Hematopoietic multipotent progenitor cell treated with erythropoietin and hydrocortisone succinate and interleukin-3 and kit ligand, for 6 days (in vitro differentiated cells): ENCODE measurements around the gene GSTA5.
"Not testable (repeated sequence)": the region's sequence is repeated elsewhere in the genome, so short reads cannot be mapped to it uniquely, and the experiment has no call there.

Experiments
- DNase-seq: peaks from one replicate; pipeline ENCODE4 v3.0.0-alpha.2; 2015

GSTA5 gene

DNA sequence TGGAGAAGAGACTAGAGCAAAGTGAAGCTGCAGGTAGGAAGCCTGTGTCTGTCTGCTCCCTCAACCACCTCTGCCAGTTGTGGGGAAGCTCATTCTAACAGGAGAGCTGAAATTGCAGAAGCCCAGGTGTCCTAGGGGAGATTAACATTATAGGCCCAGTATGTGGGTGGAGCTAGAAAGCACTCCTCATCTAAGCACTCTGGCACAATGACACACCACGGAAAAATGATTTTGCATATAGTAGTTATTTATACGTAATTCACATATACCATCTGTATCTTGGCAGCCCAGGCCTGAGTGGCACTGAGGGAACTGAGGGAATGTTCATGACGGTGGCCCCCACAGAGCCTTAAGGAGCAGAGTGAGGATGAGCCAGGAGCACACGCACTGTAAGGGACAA is 9.7 kb downstream of the GSTA5 start:
- DNase-seq = not testable (repeated sequence)

DNA sequence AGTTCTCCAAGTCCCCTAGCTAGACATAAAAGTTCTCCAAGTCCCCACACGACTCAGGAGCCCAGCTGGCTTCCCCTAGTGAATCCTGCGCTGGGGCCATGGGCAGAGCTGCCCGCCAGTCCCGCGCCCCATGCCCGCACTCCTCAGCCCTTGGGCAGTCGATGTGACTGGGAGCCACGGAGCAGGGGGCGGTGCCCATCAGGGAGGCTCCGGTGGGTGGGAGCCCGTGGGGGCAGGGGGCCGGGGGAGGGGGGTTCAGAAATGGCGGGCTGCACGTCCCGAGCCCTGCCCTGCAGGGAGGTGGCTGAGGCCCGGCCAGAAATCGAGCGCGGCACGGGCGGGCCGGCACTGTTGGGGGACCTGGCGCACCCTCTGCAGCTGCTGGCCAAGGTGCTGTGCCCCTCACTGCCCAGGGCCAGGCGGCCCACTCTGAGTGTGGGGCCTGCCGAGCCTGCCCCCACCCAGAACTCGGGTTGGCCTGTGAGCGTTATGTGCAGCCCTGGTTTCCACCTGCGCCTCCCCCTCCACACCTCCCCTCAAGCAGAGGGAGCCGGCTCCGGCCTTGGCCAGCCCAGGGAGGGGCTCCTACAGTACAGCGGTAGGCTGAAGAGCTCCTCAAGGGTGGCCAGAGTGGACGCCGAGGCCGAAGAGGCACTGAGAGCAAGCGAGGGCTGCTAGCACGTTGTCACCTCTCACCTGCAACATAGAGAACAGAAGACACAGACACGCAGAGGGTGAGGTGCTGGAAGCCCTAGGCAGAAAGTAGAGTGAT is 11.4 kb downstream of the GSTA5 start:
- no peak for DNase-seq

DNA sequence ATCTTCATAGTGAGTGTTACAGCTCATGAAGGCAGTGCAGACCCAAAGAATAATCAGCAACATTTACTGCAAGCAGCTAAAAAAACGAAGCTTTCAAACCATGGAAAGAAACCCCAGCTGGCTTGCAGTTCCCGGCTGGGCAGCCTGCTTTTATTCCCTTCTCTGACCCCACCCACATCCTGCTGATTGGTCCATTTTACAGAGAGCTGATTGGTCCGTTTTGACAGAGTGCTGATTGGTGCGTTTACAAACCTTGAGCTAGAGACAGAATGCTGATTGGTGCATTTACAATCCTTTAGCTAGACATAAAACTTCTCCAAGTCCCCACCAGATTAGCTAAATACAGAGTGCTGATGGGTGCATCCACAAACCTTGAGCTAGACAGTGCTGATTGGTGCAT is 12.0 kb downstream of the GSTA5 start:
- not testable (repeated sequence) for DNase-seq

DNA sequence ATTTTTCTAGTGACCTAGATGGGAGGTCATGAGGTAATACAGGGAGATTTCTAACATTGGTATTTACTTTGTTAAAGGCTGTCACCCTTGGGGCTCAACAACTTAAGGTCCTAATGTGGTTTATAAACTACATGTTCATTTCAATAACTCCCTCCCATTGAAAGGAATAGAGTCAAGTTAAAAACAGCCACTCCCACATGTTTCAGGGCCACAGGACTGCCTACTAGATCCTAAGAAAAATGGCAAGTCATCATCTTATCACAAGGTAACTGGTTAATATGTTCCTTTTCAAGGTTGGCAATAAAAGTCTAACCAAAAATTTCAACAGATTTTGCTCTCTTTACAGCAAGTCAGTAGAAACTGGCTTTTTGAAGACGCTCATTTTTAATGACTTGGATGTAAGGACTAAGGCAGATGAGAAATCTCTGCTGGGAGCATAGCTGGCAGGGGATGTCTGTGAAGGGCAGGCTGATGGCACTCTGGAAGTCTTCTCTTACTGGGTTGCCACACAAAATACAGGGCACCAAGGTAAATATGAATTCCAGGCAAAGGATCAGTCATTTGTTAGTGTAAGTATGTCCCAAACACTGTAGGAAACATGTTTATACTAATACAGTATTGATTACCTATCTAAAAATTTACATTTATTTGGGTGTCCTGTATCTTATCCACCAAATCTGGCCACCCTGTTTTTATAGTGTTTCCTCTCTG is 13.4 kb downstream of the GSTA5 start:
- not testable (repeated sequence) for DNase-seq

DNA sequence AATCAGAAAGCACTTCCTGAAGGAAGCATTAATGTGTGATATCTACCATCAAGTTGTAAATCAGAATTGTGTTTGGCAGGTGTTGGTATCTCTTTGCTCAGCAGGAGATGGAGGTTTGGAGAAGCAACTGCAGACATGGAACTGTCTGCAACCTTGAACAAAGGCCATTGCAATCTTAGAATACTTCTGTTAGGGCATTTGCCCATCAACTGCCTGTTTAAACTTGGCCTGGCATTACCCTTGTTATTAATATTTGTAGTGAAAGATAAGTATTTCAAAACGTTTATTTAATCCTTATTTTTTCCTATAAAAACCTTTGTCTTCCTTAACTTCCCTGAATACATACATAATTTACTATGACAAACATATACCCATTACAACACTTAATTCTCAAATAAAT is 14.1 kb downstream of the GSTA5 start:
- DNase-seq = no peak

DNA sequence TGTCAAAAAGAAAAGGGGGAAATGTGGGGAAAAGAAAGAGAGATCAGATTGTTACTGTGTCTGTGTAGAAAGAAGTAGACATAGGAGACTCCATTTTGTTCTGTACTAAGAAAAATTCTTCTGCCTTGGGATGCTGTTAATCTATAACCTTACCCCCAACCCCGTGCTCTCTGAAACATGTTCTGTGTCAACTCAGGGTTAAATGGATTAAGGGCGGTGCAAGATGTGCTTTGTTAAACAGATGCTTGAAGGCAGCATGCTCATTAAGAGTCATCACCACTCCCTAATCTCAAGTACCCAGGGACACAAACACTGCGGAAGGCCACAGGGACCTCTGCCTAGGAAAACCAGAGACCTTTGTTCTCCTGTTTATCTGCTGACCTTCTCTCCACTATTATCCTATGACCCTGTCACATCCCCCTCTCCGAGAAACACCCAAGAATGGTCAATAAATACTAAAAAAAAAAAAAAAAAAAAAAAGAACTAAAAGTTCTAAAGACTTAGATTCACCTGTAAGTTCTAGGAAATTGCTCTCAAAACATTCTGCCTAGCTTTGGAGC is 14.6 kb downstream of the GSTA5 start:
- DNase-seq = not testable (repeated sequence)

DNA sequence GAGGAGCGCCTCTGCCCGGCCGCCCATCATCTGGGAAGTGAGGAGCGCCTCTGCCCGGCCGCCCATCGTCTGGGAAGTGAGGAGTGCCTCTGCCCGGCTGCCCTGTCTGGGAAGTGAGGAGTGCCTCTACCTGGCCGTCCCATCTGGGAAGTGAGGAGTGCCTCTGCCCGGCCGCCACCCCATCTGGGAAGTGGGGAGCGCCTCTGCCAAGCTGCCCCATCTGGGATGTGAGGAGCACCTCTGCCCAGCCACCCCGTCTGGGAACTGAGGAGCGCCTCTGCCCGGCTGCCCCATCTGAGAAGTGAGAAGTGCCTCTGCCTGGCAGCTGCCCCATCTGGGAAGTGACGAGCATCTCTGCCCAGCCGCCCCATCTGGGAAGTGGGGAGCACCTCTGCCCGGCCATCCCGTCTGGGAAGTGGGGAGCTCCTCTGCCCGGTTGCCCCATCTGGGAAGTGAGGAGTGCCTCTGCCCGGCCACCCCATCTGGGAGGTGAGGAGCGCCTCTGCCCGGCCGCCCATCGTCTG is 15.3 kb downstream of the GSTA5 start:
- DNase-seq = not testable (repeated sequence)

DNA sequence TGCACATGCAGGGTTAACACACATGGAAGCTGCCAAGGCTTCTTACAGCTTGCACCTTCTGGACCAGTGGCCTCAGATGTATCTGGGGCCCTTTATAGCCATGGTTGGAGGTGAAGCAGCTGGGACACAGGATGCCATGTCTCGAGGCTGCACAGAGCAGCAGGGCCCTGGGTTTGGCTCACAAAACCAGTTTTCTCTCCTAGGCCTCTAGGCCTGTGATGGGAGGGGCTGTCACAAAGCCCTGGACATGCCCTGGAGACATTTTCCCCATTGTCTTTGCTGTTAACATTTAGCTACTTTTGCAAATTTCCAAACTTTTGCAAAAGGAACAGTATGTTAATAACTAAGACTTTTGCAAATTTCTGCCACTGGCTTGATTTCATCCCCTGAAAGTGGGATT is 18.8 kb downstream of the GSTA5 start:
- DNase-seq = no peak

DNA sequence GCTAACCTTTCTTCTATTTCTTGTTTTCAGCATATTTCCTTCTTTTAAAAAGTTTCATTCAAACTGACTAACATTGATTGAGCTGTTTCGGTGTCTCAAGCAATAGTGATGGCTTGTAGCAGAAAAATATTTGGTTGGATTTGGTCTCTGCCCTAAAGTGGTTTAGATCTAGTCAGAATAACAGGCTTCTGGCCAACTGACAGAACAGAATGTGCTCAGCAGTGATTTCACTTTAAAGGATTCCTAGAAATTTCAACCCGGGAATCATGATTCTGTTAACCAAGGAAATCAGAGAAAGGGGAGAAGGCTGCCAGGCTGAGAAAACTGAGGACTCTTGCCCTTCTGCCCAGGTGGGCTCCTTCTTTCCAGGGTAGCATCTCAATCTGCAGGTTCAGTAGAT is 20.4 kb downstream of the GSTA5 start:
- DNase-seq = no peak

DNA sequence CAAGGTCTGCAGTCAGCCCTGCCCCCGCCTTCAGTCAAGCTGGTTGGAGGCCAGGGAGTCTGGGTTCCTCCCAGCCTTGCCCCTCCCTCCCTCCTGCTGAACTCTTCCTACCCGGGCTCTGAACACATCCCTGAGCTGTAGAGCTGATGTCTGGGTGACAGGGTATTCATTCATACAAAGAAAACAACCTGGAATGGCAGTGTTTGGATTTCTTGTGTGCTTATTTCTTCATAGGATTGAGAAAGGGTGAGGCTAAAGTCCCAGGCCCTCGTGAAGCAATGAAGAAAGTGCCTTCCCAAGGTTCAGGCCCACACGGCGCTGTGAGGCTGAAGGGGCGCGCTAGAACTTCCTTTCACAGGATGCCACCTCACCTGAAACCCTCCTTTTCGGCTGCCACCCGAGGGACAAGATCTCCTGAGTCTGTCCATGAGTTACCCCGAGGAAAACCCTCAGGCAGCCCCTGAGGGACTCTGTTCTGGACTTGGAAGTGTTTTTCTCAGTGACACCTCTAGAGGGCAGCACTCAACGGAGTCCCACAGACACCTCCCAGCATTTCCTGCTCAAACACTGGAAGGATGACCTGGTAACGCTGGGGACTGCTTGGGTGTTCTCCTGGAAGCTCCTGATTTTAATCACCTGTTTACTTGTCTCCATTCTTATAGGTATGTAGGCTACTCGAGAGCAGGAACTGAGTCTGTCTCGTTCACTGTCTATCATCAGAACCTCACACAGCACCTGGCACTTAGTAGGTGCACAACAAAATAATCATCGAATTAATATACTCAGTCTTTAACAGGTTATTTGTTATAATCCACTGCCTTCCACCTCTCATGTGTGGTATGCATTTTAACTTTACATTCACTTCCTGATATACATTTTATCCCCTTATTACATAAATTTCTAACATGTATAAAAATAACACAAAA is 25.2 kb downstream of the GSTA5 start:
- DNase-seq = peak; percentile 55

DNA sequence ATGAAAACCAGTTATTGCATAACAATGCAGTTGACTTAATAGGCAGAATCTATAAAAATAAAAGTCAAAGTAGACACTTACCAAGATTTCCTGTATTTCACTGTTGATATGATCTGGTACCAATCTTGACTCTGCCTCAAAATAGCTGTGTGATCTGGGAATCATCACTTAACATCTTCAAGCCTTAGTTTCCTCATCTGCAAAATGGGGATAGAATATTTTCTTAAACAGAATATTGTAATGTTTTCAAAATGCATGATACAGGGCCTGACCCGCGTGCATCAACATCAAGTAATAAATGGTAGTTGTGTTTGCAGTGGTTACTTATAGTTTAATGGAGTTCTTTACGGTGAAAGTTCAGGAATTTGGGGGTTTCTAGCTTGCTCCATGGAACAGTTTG is 26.1 kb downstream of the GSTA5 start:
- DNase-seq = not testable (repeated sequence)

DNA sequence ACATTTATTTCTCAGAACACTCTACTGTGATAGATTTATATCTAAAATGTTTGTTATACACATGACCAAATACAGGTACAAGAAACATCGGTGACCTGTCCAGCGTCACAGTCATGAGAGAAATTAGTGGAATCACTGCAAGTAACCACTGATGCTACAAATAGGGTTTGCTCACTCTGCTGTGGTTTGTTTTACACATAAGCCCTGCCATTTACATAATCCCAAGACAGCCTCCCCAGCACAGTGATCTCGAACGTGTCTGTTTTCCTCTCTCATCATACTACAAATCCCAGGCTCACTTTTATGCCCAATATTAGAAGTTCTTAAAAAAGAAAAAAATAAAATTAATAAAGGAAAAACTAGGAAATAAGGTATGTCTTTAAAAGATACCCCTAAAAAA is 30.8 kb downstream of the GSTA5 start:
- not testable (repeated sequence) for DNase-seq

DNA sequence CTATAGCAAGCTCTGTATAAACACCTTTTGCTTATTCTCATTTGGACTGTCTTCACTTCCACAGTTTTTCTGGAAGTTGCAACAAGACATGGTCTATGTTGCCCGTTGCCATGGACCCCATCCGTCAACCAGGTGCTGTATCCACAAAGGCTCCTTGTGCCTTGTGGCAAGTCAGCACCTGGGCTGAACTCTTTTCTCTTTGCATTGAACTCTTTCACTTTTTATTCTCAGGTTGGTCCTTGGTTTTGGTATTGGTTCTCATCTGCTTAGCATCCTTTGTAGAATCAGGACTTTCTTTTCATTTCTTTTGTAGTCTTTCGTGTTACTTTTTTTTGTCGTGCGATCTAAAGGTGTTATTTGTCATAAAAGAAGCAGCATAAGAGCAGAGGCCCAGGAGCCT is 32.0 kb downstream of the GSTA5 start:
- no peak for DNase-seq

DNA sequence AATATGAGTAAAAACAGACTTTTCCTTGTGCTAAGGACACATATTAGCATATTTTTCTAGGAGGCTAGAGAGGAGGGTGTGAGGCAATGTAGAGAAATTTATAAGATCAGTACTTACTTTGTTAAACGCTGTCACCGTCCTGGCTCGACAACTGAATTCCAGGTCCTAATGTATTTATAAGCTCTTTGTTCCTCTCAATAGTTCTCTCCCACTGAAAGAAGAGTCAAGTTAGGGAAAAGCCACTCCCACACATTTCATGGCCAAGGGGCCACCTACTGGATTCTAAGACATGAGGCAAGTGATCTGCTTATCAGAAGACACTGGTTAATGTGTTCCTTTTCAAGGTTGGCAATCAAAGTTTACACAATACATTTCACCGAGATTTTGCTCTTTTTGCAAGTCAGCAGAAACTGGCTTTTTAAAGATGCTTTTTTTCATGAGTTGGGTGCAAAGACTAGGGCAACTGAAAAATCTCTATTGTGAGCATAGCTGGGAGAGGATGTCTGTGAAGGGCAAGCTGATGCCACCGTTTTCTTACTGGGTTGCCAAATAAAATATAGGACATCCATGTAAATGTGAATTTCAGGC is 36.9 kb downstream of the GSTA5 start, which contains the start of gene GSTA1:
Gene GSTA1, minus strand, starts transcription at position 149 of the 588 bp plus-strand sequence. CDS start 4,549 bp downstream, outside the sequence.
- not testable (repeated sequence) for DNase-seq

DNA sequence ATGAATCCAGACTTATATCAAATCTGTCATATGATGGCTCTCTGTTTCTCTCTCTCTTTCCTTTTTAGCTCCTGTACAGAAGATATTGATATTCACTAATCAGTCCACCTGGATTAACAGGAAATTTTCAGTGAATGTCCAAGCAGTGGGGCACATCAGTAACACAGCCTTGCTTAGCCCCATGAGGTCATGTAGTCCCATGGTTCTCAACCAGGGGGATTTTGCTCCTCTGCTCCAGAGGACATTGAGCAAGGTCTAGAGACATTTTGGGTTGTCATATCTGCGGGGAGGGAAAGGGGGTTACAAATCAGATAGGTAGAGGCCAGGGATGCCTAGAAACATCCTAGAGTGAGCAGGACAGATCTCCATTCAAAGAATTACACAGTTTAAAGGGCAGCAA is 37.8 kb downstream of the GSTA5 start:
- DNase-seq = no peak

DNA sequence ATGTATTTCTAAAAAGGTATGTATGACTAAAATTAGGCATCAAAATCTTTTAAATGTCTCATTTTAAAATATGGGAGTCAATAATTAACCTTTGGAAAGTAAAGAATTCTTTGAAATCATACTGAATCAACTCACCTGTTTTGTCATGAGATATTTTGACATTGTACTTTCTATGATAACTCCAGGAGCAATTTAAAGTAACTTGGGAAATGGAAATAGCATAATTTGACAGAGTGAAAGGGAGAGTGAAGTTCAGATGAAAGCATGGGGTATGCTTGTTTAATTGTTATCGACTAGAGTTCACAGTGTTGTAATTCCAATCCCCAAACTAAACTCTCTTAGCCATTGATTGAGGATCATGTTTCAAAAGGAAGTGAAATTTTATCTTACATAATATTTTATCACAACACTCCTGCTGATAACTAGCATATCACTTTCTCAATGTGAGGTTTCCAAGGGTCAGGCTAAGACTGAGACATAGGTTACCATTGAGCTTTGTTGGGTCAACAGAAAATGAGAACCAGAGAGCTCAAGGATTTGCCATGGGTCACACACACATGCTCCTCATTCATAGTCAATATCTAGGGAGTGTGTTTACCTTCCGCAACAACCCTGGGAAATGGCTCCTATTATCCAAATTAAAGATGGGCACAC is 39.3 kb downstream of the GSTA5 start:
- no peak for DNase-seq

DNA sequence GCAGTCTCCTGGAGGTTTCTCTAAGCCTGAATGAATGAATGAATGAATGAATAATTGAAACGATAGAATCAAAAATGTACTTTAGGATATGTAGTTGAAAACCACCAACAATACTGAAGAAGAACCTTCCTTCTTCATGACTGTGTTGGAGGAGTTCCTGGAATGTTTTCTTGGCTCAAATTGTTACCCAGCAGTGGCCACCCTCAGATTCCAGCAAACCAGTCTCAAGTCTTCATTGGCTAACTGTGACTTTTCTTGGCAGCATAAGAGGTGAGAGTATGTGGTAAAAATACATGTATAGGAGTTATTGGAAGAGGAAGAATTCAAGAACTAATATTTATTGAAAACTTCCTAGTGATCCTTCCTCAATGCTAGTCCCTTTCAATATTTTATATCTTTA is 41.3 kb downstream of the GSTA5 start:
- not testable (repeated sequence) for DNase-seq

DNA sequence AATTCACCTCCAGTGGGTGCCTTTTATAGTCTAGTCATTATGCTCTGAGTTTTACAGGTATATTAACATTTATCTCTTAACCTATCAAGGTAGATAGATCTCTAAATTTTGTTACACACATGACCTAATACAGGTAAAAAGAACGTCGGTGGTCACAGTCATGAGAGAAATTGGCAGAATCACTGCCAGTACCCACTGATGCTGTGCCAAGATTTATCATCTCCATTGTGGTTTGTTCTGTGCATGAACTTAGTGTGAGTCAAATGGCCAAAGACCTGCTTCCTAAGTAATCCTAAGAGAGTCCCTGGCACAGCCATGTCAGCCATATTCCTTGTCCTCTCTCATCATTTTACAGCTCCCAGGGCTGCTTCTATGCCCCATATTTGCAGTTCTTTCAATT is 46.2 kb downstream of the GSTA5 start:
- DNase-seq = not testable (repeated sequence)

DNA sequence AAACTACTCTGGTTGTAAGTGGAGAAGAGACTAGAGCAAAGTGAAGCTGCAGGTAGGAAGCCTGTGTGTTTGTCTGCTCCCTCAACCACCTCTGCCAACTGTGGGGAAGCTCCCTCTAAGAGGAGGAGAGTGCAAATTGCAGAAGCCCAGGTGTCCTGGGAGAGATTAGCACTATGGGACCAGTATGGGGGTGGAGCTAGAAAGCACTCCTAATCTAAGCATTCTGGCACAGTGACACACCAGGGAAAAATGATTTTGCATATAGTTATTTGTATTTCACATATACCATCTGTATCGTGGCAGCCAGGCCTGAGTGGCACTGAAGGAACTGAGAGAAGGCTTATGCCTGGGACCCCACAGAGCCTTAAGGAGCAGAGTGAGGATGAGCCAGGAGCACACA is 49.8 kb downstream of the GSTA5 start:
- DNase-seq = no peak

DNA sequence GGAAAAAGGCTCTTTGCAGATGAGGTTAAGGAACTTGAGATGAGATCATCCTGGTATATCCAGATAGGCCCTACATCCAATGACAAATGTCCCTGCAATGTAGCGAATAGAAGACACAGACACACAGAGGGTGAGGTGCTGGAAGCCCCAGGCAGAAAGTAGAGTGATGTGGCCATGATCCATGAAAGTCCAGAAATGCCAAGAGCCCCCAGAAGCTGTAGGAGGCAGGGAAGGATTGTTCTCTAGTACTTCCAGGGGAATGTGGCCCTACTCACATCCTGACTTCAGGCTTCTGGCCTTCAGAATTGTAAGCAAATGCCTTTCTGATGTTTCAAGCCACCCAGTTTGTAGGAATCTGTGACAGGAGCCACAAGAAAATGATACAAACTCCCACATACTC is 51.0 kb downstream of the GSTA5 start:
- not testable (repeated sequence) for DNase-seq

DNA sequence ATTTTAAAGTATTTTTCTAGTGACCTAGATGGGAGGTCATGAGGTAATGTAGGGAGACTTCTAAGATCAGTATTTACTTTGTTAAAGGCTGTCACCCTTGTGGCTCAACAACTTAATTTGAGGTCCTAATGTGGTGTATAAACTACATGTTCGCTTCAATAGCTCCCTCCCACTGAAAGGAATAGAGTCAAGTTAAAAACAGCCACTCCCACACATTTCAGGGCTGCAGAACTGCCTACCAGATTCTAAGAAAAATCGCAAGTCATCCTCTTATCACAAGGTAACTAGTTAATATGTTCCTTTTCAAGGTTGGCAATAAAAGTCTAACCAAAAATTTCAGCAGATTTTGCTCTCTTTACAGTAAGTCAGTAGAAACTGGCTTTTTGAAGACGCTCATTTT is 52.1 kb downstream of the GSTA5 start:
- DNase-seq = peak; percentile 50

DNA sequence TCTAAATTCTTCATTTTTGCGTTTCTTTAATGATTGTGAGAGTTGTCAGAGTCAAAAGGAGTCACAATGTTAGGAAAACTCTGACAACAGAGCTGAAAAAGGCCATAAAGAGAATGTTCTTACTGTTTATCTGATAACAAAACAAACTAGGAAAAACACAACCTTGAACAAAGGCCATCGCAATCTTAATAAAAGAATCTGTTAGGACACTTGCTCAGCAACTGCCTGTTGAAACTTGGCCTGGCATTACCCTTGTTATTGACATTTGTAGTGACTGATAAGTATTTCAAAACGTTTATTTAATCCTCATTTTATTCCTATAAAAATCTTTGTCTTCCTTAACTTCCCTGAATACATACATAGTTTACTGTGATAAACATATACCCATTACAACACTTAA is 52.7 kb downstream of the GSTA5 start:
- DNase-seq = no peak
